Heart right ventricle (tissue), 16 donors: ENCODE results near the gene SNRPD3. TPM values are rescaled to one million over a fixed set of nuclear protein-coding genes. Genes with fewer than 3 reads are reported as not detected.

Source experiments
- ATAC-seq, 8 donors: fragments of 200-7000 bp; cut with Tn5 transposase; one replicate each; pipeline ENCODE4 v1.9.1; 2020; ENCODE audit warnings: mild to moderate bottlenecking in 8 of 8, moderate library complexity in 8 of 8, moderate number of reproducible peaks in 1 of 8
- DNase-seq, 2 donors: peaks; one replicate each; pipeline ENCODE4 v3.0.0-alpha.2; 2020
- H3K27ac ChIP-seq, 10 donors: fragments of 200-600 bp; sonication (generic) in 2 of 10; one replicate each; pipeline versions ENCODE4 v1.5.0 to v1.8.0; 2020 to 2022; ENCODE audit warnings: mild to moderate bottlenecking in 3 of 10
- H3K27me3 ChIP-seq, 7 donors: fragments of 200-600 bp; one replicate each; pipeline ENCODE4 v1.8.0; 2021 to 2022; ENCODE audit warnings: mild to moderate bottlenecking in 2 of 7
- H3K36me3 ChIP-seq, 9 donors: fragments of 200-600 bp; sonication (generic) in 1 of 9; one replicate each; pipeline versions ENCODE4 v1.5.0 to v1.8.0; 2020 to 2022; ENCODE audit warnings: mild to moderate bottlenecking in 2 of 9
- H3K4me1 ChIP-seq, 9 donors: fragments of 200-600 bp; sonication (generic) in 1 of 9; one replicate each; pipeline versions ENCODE4 v1.5.0 to v1.8.0; 2020 to 2022; ENCODE audit warnings: mild to moderate bottlenecking in 4 of 9
- H3K4me3 ChIP-seq, 10 donors: fragments of 200-600 bp; sonication (generic) in 2 of 10; one replicate each; pipeline versions ENCODE4 v1.5.0 to v1.8.0; 2020 to 2022; ENCODE audit warnings: mild to moderate bottlenecking in 7 of 10, moderate library complexity in 2 of 10
- H3K9me3 ChIP-seq, 11 donors: fragments of 200-600 bp in 10 of 11; sonication (generic) in 2 of 11; one replicate each; pipeline versions ENCODE4 v1.5.0 to v1.8.0; 2013 to 2022; ENCODE audit warnings: mild to moderate bottlenecking in 2 of 11, control low read depth in 1 of 11, moderate library complexity in 1 of 11
- CTCF ChIP-seq, 9 donors: fragments of 200-600 bp; sonication (generic) in 2 of 9; IDR thresholded peaks; one replicate each; pipeline versions ENCODE4 v1.5.0 to v1.8.0; 2021 to 2022; ENCODE audit warnings: antibody characterized with exemption in 9 of 9, mild to moderate bottlenecking in 5 of 9, moderate library complexity in 1 of 9
- WGBS, 2 donors: extraction: QIAGEN DNeasy Blood & Tissue Kit; methylation state at CpG; one replicate each; pipeline ENCODE4 v1.1.7; 2013; ENCODE audit warnings: inconsistent platforms in 1 of 2; 5-methylcytosine and 5-hydroxymethylcytosine counted together
- intact Hi-C, 10 donors: fragments of 100-400 bp; cut with DNase I; formaldehyde crosslinking; loops; one replicate each; pipeline versions ENCODE4 v1.11.1 to v1.14.2; 2022
- polyA plus RNA-seq, 2 donors: library from polyadenylated mRNA; stranded (reverse); fragments of 200-250 nt; gene quantifications; one replicate each; pipeline ENCODE4 v1.2.3, GENCODE V29; 2013
- total RNA-seq, 10 donors: library from RNA; stranded (reverse); fragmentation: NEBNext Ultra II Directional in 3 of 10; extraction: Animal tissue kit (Norgen Biotek cat#: 25700) in 3 of 10; gene quantifications; one replicate each; pipeline versions ENCODE4 v1.2.1 to v1.2.4, GENCODE V29; 2021 to 2023
- donor health status: Arrhythmogenic right ventricular cardiomyopathy.
- donor health status: ischemic (EF 13 %, LVEDD 7.1; RV severe dilation, severe dysfunction).
- donor health status: healthy with polysubstance abuse.
- donor health status: DM: no; HTN: yes; CAD: no.
- donor health status: DM: no; HTN: no; CAD: no.
- donor health status: ischemic (EF 25% LVEDD 6.9; RV normal size, moderate dysfunction).
- donor health status: ischemic (EF 25% LVEDD 5.7; RV mildly dilated, moderate dysfunction).
- donor health status: healthy.
- donor health status: DM: yes; HTN: yes; CAD: no.
- donor health status: Ischemic cardiomyopathy.
- donor health status: ischemic (EF 35%, LVEDD 5.7; RV mildly dilated, moderate dysfunction).
- donor health status: nonischemic (EF 11% LVEDD 7.7; RV severe dilation, severe dysfunction).
- donor health status: DM: yes; HTN: yes; CAD: no.
- donor health status: PGD.
- donor health status: ischemic (EF 29% LVEDD 5.4; RV normal size, mild dysfunction).
- donor health status: nonischemic (EF 23%, LVEDD 6.1; RV moderate dilation, normal function).

The SNRPD3 gene
- total and polyA plus RNA-seq, 12 donors, result 47.3 to 127 (median 74.0) TPM

- peak in 3 of 8 donors; percentile 0 to 5 (median 1) for ATAC-seq
- H3K4me3 ChIP-seq, result peak overlapping the region; percentile 68 to 100 (median 92)
- no peaks in the 10 kb centered on the region for H3K9me3 ChIP-seq
- no peak for TF ChIP-seq CTCF (IDR thresholded peaks at IDR 0.05)
- H3K36me3 ChIP-seq, result peaks cover 0 to 36% (median 11%) of the 10 kb centered on the region in 9 donors
- peaks cover 7 to 76% (median 69%) of the 10 kb centered on the region in 9 donors for H3K4me1 ChIP-seq
- intact Hi-C loops, result loop anchor here in 1 of 10 donors (10.0 kb wide), 1 partner anchor 639 kb away; no protein-coding TSS in a partner anchor
- DNase-seq, result peak; percentile 33 to 39
- peak overlapping the region; percentile 84 to 99 (median 98) for H3K27ac ChIP-seq
- WGBS, 2 donors, result 29 to 35% methylated on average over 12 of the region's 12 CpGs
- no peaks in the 10 kb centered on the region for H3K27me3 ChIP-seq
Observed at GRCh38 chr22:24553597-24554312, 2.0 kb upstream of the SNRPD3 start.

GRCh38 chr22:24554313-24555164 lies 1.3 kb upstream of the SNRPD3 start, which contains the start of gene GUCD1:
TSS of gene GUCD1 (minus strand) at chr22:24555138. CDS start at chr22:24554991, 147 bp downstream.
- Histone ChIP-seq H3K9me3 (no peaks in the 10 kb centered on the region), H3K27ac (peak within 1 kb of the TSS; percentile 94 to 99 (median 98)), H3K27me3 (no peaks in the 10 kb centered on the region), H3K36me3 (peaks cover 0 to 37% (median 11%) of the 10 kb centered on the region in 9 donors), H3K4me1 (peaks cover 7 to 76% (median 70%) of the 10 kb centered on the region in 9 donors), H3K4me3 (peak within 1 kb of the TSS; percentile 68 to 100 (median 92))
- intact Hi-C loops, result loop anchor here in 1 of 10 donors (10.0 kb wide), 1 partner anchor 640 kb away; no protein-coding TSS in a partner anchor
- ATAC-seq (peak in 2 of 8 donors; percentile 0 to 27), DNase-seq (no peak)
- WGBS, 2 donors, result 0 to 1% methylated on average over 64 of the region's 64 CpGs
- no peak for TF ChIP-seq CTCF (IDR thresholded peaks at IDR 0.05)

GRCh38 chr22:24559471-24559870 lies 3.7 kb downstream of the SNRPD3 start:
- WGBS, 2 donors, result 39 to 47% methylated on average over 4 of the region's 4 CpGs
- no peak for TF ChIP-seq CTCF (IDR thresholded peaks at IDR 0.05)
- Histone ChIP-seq H3K9me3 (no peaks in the 10 kb centered on the region), H3K27ac (peak overlapping the region in 3 of 10 donors; percentile 3 to 45 (median 12)), H3K27me3 (no peaks in the 10 kb centered on the region), H3K4me1 (peaks cover 8 to 77% (median 49%) of the 10 kb centered on the region in 9 donors), H3K4me3 (no peak overlapping the region), H3K36me3 (peaks cover 0 to 67% (median 14%) of the 10 kb centered on the region in 9 donors)
- ATAC-seq (no peak), DNase-seq (no peak)
- intact Hi-C loops, result loop anchor here in 1 of 10 donors (10.0 kb wide), 1 partner anchor 645 kb away; no protein-coding TSS in a partner anchor

GRCh38 chr22:24563246-24563645 lies 7.4 kb downstream of the SNRPD3 start:
- H3K27ac ChIP-seq, result peak overlapping the region in 5 of 10 donors; percentile 16 to 76 (median 53)
- H3K4me1 ChIP-seq, result peaks cover 4 to 90% (median 45%) of the 10 kb centered on the region in 9 donors
- ATAC-seq (no peak), DNase-seq (no peak)
- no peak overlapping the region for H3K4me3 ChIP-seq
- H3K27me3 ChIP-seq, result no peaks in the 10 kb centered on the region
- intact Hi-C loops, result no loop called here
- peaks cover 0 to 94% (median 15%) of the 10 kb centered on the region in 9 donors for H3K36me3 ChIP-seq
- WGBS, 2 donors, result 77 to 95% methylated on average over 2 of the region's 2 CpGs
- H3K9me3 ChIP-seq, result no peaks in the 10 kb centered on the region
- no peak for TF ChIP-seq CTCF (IDR thresholded peaks at IDR 0.05)
